IMR-90 (cell line): ENCODE measurements around the gene TBCK. TPM values are rescaled to one million over a fixed set of nuclear protein-coding genes. Genes with fewer than 3 reads are reported as not detected.

Experiments used
- ATAC-seq: fragments of 200-7000 bp; cut with Tn5 transposase; 2 replicates; pipeline ENCODE4 v1.9.1; 2020; ENCODE audit warnings: low read depth, mild to moderate bottlenecking, moderate library complexity
- BruUV-seq: library from RNA; stranded (reverse); fragments of 400-500 nt; replicated peaks from 2 replicates; lab custom pipeline; 2021; lab: Mats Ljungman, UMichigan
- CTCF ChIA-PET: fragments of 300-600 bp; formaldehyde crosslinking; extraction: SDS; loops from one replicate; lab custom pipeline; 2021; ENCODE audit warnings: antibody characterized with exemption; lab: Yijun Ruan, JAX
- POLR2A ChIA-PET: fragments of 300-600 bp; sonication (Branson Sonifier 250); formaldehyde crosslinking; loops from one replicate; lab custom pipeline; 2022; ENCODE audit warnings: antibody characterized with exemption; ENCODE audit not compliant: unreplicated experiment; lab: Charles Lee
- DNase-seq: peaks from one replicate; pipeline ENCODE4 v3.0.0; 2013
- H2AFZ ChIP-seq: replicated peaks from 2 replicates; pipeline ENCODE3; 2013; ENCODE audit warnings: low read length, mild to moderate bottlenecking; ENCODE audit not compliant: poor library complexity
- H2AK5ac ChIP-seq: 2 replicates; pipeline ENCODE4 v1.6.1; 2013; ENCODE audit warnings: low read depth, low read length, inconsistent platforms
- H2AK9ac ChIP-seq: replicated peaks from 2 replicates; pipeline ENCODE3; 2013; ENCODE audit warnings: mild to moderate bottlenecking, low read depth, low read length, moderate library complexity; ENCODE audit not compliant: poor library complexity
- H2BK120ac ChIP-seq: 2 replicates; pipeline ENCODE4 v1.6.1; 2013; ENCODE audit warnings: low read depth, low read length, inconsistent platforms
- H2BK15ac ChIP-seq: 3 replicates; pipeline ENCODE4 v1.6.1; 2013; ENCODE audit warnings: low read depth, low read length, inconsistent platforms
- H2BK20ac ChIP-seq: 2 replicates; pipeline ENCODE4 v1.6.1; 2013; ENCODE audit warnings: low read depth, mild to moderate bottlenecking, inconsistent platforms, low read length, moderate library complexity
- H2BK5ac ChIP-seq: 2 replicates; pipeline ENCODE4 v1.6.1; 2013; ENCODE audit warnings: mild to moderate bottlenecking, low read depth, low read length, inconsistent platforms; ENCODE audit not compliant: poor library complexity, severe bottlenecking
- H3K14ac ChIP-seq: replicated peaks from 2 replicates; pipeline ENCODE4 v1.6.1; 2013; ENCODE audit warnings: low read depth, low read length, inconsistent platforms
- H3K18ac ChIP-seq: 2 replicates; pipeline ENCODE4 v1.6.1; 2013; ENCODE audit warnings: low read depth, low read length, control low read depth
- H3K23ac ChIP-seq: 2 replicates; pipeline ENCODE4 v1.6.1; 2013; ENCODE audit warnings: low read depth, low read length, inconsistent platforms
- H3K27ac ChIP-seq: 2 replicates; pipeline ENCODE4 v1.5.1; 2013; ENCODE audit warnings: mild to moderate bottlenecking, control low read depth, low read length; ENCODE audit not compliant: insufficient read depth
- H3K27me3 ChIP-seq: 2 replicates; pipeline ENCODE4 v1.6.1; 2013; ENCODE audit warnings: low read length; ENCODE audit not compliant: control insufficient read depth, insufficient read depth
- H3K36me3 ChIP-seq: 2 replicates; pipeline ENCODE4 v1.6.1; 2013; ENCODE audit warnings: low read length, mixed read lengths; ENCODE audit not compliant: control insufficient read depth, insufficient read depth
- H3K4ac ChIP-seq: 2 replicates; pipeline ENCODE4 v1.6.1; 2013; ENCODE audit warnings: low read depth, low read length, inconsistent platforms
- H3K4me1 ChIP-seq: 2 replicates; pipeline ENCODE4 v1.6.1; 2013; ENCODE audit warnings: low read length, mixed read lengths; ENCODE audit not compliant: control insufficient read depth, insufficient read depth
- H3K4me2 ChIP-seq: 2 replicates; pipeline ENCODE4 v1.6.1; 2013; ENCODE audit warnings: low read depth, mild to moderate bottlenecking, control low read depth, low read length, moderate library complexity
- H3K4me3 ChIP-seq: 2 replicates; pipeline ENCODE4 v1.5.1; 2013; ENCODE audit warnings: low read depth, mild to moderate bottlenecking, control low read depth, low read length, moderate library complexity; ENCODE audit not compliant: insufficient read depth
- H3K56ac ChIP-seq: 2 replicates; pipeline ENCODE4 v1.6.1; 2013; ENCODE audit warnings: low read length, inconsistent platforms; ENCODE audit not compliant: insufficient read depth; ENCODE audit errors: extremely low read depth
- H3K79me1 ChIP-seq, 2 experiments: 2 replicates each; pipeline ENCODE4 v1.6.1; 2013; ENCODE audit warnings: low read length in 2 of 2, inconsistent platforms in 1 of 2, low read depth in 1 of 2
- H3K9ac ChIP-seq: 2 replicates; pipeline ENCODE4 v1.6.1; 2013; ENCODE audit warnings: low read depth, low read length, control low read depth
- H3K9me1 ChIP-seq: 2 replicates; pipeline ENCODE4 v1.6.1; 2013; ENCODE audit warnings: low read length, inconsistent platforms; ENCODE audit not compliant: insufficient read depth
- H3K9me3 ChIP-seq: 2 replicates; pipeline ENCODE4 v1.6.1; 2013; ENCODE audit warnings: low read length; ENCODE audit not compliant: control insufficient read depth, insufficient read depth
- H4K20me1 ChIP-seq: 2 replicates; pipeline ENCODE4 v1.6.1; 2013; ENCODE audit warnings: low read length, inconsistent platforms; ENCODE audit not compliant: insufficient read depth
- H4K5ac ChIP-seq: 2 replicates; pipeline ENCODE4 v1.6.1; 2013; ENCODE audit warnings: mild to moderate bottlenecking, low read depth, low read length, control low read depth
- H4K8ac ChIP-seq, 2 experiments: 2 replicates each; pipeline ENCODE4 v1.6.1; 2013; ENCODE audit warnings: low read depth in 2 of 2, low read length in 2 of 2, control low read depth in 1 of 2, inconsistent platforms in 1 of 2
- H4K91ac ChIP-seq: 2 replicates; pipeline ENCODE4 v1.6.1; 2013; ENCODE audit warnings: low read depth, low read length, inconsistent platforms; ENCODE audit not compliant: insufficient read depth
- MAFK ChIP-seq: IDR thresholded peaks from 2 replicates; pipeline ENCODE4 v1.6.1; 2012; ENCODE audit warnings: low read depth, low read length, improper control_type of control experiment
- RAD21 ChIP-seq: IDR thresholded peaks from 2 replicates; pipeline ENCODE4 v1.6.1; 2012; ENCODE audit warnings: low read length, improper control_type of control experiment
- SMC3 ChIP-seq: fragments of 150-350 bp; IDR thresholded peaks from 2 replicates; pipeline ENCODE4 v1.6.1; 2016; ENCODE audit warnings: low read depth, mild to moderate bottlenecking, antibody characterized with exemption, low read length, moderate library complexity
- dilution Hi-C: fragments of 300-500 bp; cut with HindIII; formaldehyde crosslinking; loops from one replicate; pipeline ENCODE4 v1.14.3; 2018; ENCODE audit warnings: low sequenced_read_pairs; ENCODE audit not compliant: unreplicated experiment
- in situ Hi-C: fragments of 300-500 bp; cut with MboI; formaldehyde crosslinking; loops from 3 replicates; pipeline ENCODE4 v1.14.3; 2019; ENCODE audit warnings: low sequenced_read_pairs, inconsistent platforms, mixed read lengths
- intact Hi-C: fragments of 100-400 bp; cut with micrococcal nuclease; formaldehyde crosslinking; loops from 2 replicates; pipeline ENCODE4 v1.10.0; 2022
- polyA plus RNA-seq, 3 experiments: library from polyadenylated mRNA; depleted of rRNA; stranded (reverse); fragments of >200 nt; gene quantifications; 2 replicates each; pipeline ENCODE4 v1.2.3, GENCODE V29; 2012; ENCODE audit warnings: low replicate concordance in 1 of 3
- total RNA-seq: library from RNA; depleted of rRNA; stranded (reverse); fragments of >200 nt; gene quantifications from 2 replicates; pipeline ENCODE4 v1.2.3, GENCODE V29; 2012
- TF ChIP-seq, protein P1 (sequence below): conservative IDR thresholded peaks from 2 replicates; pipeline ENCODE4 v1.5.1; 2012; ENCODE audit warnings: mild to moderate bottlenecking, low read depth, low read length, improper control_type of control experiment
- TF ChIP-seq, protein P2 (sequence below): fragments of 150-350 bp; IDR thresholded peaks from 2 replicates; pipeline ENCODE4 v1.6.1; 2016; ENCODE audit warnings: low read depth, mild to moderate bottlenecking, low read length, moderate library complexity, borderline replicate concordance

TBCK gene
- total and polyA plus RNA-seq, 2 of the 4 experiments (the other 2 are of a cell fraction) = 10.7 to 29.9 TPM

DNA sequence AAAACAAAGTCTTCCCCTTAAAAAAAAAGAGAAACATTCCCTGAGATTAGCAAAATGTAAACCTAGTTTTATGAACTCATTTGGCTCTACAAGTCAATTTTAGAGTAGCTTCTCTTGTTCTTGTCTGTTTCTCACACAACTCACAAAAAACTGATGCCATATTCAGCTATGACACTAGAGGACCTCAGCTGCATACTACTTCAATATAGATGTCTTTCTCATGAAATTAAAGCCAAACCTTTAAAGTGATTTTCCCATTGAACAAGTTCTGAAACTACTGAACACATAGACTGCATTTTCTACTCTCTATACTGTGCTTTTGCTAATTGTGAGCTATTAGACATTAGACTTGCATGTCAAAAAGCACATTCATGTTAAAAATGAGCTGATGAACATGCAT is 49.8 kb downstream of the TBCK start:
- H2AFZ ChIP-seq = no peak overlapping the region
- no peak overlapping the region for H4K91ac ChIP-seq
- dilution Hi-C loops (no loop called here), in situ Hi-C loops (no loop called here), intact Hi-C loops (loop anchor here (1.0 to 10.0 kb wide), 4 partner anchors 51 to 549 kb away; partner anchors contain the start of genes AIMP1 and TBCK)
- ATAC-seq (peak; percentile 75), DNase-seq (peak; percentile 68)
- no peaks in the 10 kb centered on the region for H4K20me1 ChIP-seq
- H2AK5ac ChIP-seq = no peak overlapping the region
- H2AK9ac ChIP-seq = no peak overlapping the region
- H3K56ac ChIP-seq = no peak overlapping the region
- no peak overlapping the region for H4K8ac ChIP-seq
- no peaks in the 10 kb centered on the region for H3K36me3 ChIP-seq
- H3K9me3 ChIP-seq = no peaks in the 10 kb centered on the region
- H3K9me1 ChIP-seq = no peaks in the 10 kb centered on the region
- H3K27ac ChIP-seq = no peak overlapping the region
- H3K27me3 ChIP-seq = no peaks in the 10 kb centered on the region
- no TSS peak for BruUV-seq
- CTCF ChIA-PET = interaction anchor here (0.6 to 2.3 kb wide), 11 partner anchors 9 to 633 kb away, joined by 3 to 9 read pairs (median 4); partner anchors contain the start of gene TBCK
- no peak overlapping the region for H3K4me2 ChIP-seq
- H3K4me3 ChIP-seq = no peak overlapping the region
- no peak overlapping the region for H2BK5ac ChIP-seq
- no peak overlapping the region for H2BK15ac ChIP-seq
- no peak overlapping the region for H4K5ac ChIP-seq
- no peak overlapping the region for H3K9ac ChIP-seq
- H3K4me1 ChIP-seq = no peaks in the 10 kb centered on the region
- no peak overlapping the region for H3K23ac ChIP-seq
- no peak overlapping the region for H3K14ac ChIP-seq
- H3K18ac ChIP-seq = no peak overlapping the region
- no peak overlapping the region for H2BK20ac ChIP-seq
- H2BK120ac ChIP-seq = no peak overlapping the region
- POLR2A ChIA-PET = no interaction called here
- H3K79me1 ChIP-seq = peaks cover 0 to 3% of the 10 kb centered on the region in 2 experiments; a peak in 2 of 4 replicates
- H3K4ac ChIP-seq = no peak overlapping the region
- TF ChIP-seq SMC3 (peak; percentile 60), RAD21 (peak; percentile 81), MAFK (no peak)
- TF ChIP-seq, protein P1, sequence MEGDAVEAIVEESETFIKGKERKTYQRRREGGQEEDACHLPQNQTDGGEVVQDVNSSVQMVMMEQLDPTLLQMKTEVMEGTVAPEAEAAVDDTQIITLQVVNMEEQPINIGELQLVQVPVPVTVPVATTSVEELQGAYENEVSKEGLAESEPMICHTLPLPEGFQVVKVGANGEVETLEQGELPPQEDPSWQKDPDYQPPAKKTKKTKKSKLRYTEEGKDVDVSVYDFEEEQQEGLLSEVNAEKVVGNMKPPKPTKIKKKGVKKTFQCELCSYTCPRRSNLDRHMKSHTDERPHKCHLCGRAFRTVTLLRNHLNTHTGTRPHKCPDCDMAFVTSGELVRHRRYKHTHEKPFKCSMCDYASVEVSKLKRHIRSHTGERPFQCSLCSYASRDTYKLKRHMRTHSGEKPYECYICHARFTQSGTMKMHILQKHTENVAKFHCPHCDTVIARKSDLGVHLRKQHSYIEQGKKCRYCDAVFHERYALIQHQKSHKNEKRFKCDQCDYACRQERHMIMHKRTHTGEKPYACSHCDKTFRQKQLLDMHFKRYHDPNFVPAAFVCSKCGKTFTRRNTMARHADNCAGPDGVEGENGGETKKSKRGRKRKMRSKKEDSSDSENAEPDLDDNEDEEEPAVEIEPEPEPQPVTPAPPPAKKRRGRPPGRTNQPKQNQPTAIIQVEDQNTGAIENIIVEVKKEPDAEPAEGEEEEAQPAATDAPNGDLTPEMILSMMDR = peak; percentile 69
- TF ChIP-seq, protein P2, sequence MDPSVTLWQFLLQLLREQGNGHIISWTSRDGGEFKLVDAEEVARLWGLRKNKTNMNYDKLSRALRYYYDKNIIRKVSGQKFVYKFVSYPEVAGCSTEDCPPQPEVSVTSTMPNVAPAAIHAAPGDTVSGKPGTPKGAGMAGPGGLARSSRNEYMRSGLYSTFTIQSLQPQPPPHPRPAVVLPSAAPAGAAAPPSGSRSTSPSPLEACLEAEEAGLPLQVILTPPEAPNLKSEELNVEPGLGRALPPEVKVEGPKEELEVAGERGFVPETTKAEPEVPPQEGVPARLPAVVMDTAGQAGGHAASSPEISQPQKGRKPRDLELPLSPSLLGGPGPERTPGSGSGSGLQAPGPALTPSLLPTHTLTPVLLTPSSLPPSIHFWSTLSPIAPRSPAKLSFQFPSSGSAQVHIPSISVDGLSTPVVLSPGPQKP = no peak
